RPMI8226 (cell line): ENCODE measurements around the gene RAB2B.
"Not testable (repeated sequence)": the region's sequence is repeated elsewhere in the genome, so short reads cannot be mapped to it uniquely, and the experiment has no call there.

Source experiments
- DNase-seq: peaks from one replicate; pipeline ENCODE4 v3.0.0-alpha.2; 2015

Gene RAB2B

DNA sequence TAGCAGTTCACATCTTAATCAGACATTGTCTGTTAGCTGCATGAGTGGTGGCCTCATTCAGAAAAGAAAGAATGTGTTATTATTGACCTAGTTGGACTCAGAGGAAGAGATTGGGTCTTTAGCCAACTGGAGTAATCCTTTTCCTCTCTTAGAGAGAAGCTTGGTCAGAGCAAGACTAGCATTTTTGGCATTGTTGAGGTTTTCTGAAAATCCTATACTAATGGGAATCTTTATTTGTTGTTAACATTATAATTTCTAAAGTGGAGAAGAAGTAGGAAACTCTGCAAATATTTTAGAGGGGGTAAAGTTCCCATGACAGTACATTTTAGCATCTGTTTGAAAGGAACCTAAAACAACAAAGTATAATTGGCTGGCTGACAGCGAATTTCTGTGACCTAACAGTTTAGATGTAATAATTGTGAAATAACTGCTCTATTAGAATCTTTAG, 9.9 kb upstream of the RAB2B start:
- DNase-seq = no peak

DNA sequence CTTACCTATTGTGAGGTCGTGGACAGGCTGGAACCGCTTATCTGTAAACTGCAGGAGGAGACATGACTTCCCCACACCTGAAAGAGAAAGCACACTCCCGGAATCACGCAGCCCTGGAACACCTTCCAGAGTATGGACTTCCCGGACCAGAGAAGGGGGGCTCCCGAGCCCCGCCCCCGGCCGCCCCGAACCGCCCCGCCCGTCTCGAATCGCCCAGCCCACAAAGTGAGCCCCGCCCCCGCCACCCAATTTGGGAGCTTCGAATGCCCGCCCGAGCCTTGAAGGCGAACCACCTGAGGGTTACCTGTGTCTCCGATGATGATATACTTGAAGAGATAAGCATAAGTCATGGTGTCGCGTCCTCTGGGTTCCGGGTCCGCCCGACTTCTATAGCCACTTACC, 235 bp downstream of the RAB2B start:
- no peak for DNase-seq

DNA sequence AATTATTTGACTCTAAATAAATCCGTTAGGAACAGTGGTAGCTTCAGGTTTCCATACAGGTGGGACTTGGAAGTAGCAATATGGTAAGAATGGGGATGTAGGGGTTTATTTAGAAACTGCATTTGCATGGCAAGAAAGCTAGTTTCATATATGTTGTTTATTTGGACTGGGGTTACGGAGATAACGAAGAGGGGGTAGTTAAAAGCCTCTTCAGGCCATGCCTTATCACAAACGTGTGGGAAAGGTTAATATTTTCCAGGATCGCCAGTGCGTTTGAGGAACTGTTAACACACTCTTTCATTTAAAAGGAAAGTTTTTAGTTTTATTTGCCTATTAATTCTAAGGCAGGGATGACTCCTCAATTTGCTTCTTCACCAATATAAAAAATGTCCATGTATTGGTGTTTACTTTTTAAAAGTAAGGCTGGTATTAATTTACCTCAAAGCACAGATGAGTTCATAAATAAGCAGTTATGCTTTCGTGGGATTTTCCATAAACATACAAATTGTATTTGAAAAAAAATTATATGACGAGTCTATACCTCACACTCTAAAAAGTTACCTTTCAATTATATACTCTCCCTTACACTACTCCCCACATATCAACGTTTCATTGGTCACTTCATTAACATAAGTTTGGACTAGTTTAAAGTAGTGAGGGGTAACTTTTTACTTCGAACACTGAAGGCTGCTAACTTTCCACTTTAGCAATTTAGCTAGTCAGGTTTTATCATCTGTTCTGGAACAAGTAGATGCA, 814 bp downstream of the RAB2B start:
- DNase-seq = no peak

DNA sequence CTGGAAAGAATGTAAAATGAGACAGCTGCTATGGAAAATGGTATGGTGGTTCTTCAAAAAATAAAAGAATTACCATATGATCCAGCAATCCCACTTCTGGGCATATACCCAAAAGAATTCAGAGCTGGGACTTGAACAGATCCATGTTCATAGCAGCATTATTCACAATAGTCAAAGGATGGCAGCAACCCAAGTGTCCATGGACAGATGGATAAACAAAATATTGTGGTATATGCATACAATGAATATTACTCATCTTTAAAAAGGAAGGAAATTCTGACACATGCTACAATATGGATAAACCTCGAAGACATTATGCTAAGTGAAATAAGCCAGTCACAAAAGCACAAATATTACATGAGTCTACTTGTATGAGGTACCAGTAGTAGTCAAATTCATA, 9.1 kb downstream of the RAB2B start:
- DNase-seq = no peak

DNA sequence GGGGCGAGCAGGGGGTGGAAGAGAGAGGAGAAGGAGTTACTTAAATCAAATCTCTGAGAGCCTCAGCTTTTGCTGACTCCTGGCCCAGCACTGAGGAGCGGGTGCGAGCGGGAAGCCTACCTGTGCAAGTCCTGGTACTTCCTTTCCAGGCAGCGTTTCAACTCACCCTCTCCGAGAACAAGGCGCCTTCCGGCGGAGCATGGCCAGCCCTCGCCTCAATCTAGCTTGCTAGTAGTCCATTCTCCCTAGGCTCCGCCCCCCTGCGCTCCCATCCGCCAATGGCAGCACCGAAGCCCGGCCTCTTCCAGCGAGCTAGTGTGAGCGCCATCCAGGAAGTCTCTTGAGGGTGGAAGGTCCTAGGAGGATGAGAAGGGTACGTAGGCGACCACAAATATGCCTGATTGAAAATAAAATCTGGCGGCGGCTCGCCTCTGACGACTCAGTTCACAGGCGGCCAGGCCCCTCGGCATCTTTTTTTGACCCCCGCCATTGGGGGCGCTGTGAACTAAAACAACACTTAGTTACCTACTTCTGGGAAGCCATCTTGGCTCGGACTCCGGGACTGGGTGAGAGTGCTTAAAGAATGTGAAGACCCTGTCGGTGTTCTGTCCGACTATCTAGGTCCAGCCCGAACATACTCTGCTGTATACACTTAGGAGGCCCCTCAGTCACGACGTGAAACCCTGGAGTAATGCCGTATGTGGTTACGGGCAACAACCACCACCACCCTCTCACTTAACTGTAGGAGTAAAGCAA, 20.7 kb downstream of the RAB2B start, which contains the start of gene CHD8:
Gene CHD8 (minus strand): TSS at position 212 of the 756 bp plus-strand sequence. CDS start 24,480 bp downstream, outside the sequence.
- DNase-seq = peak; percentile 98

DNA sequence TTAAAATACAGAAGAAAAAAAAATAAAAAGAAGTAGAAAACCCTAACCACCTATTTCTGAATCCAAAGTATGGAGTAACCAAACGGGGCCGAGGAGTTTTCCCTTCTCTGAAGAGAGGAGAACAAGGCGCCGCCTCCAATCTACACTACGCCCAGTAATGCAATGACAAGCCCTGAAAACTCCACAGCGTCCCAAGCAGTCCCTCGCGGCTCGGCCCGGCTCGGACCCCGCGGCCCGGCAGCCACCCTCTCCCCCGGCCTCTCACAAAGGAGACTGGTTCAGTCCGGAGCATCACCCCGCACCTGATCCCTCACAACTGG, 21.2 kb downstream of the RAB2B start:
- no peak for DNase-seq

DNA sequence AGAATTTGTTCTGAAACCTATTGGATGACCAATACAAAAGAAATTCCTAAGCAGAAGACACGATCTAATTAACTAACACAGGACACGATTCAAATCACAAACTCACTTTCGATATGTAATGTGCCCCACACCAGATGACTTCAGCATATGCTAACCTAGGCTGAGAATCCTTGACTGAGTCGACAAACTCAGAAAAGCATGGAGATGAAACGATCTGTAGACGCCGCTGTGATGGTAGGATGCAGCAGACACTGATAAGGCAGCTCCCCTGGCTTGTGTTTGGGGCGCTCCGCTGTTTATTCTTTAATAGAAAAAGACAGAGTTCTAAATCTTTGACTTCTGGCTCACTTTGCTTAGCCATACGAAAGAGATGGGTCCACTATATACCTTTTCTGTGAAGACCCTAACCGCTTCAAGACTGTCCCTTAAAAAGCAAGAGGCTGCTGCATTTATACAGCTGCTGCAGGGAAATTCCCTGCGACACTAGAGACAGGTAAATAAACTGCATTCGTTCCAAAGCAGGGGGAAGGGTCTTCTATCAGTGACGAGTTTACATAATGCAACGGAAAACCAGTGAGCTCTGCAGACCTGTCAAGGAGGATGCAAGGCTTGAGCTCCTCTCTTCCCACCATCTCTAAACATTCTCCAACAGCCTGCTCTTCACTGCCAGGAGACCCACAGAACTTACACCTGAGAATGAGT, 21.8 kb downstream of the RAB2B start:
- DNase-seq = peak; percentile 20

DNA sequence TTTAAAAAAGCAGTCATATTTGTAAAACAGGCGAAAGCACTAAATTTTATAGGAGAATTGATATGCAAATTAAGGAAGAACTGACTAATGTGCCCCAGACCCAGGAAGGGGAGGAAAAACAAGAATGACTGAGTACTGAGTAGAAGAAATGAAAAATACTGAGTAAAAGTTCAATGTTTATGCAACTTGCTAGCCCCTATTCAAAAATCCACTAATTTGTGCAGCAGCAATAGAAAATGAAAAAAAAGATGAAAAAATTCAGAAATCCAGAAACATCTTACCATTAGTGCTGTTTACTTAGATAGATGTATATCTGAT, 26.9 kb downstream of the RAB2B start:
- no peak for DNase-seq

DNA sequence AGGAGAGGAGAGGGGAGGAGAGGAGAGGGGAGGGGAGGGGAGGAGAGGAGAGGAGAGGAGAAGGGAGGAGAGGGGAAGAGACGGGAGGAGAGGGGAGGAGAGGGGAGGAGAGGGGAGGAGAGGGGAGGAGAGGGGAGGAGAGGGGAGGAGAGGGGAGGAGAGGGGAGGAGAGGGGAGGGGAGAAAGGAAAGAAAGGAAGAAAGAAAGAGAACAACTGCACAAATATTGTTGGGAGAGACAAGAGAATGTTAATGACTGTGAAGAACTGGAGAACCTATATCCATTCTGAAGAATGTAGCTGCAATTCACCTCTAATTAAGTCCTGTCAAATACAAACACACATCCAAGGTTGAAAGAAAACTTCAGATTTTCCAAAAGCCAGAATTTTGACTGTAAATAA, 34.1 kb downstream of the RAB2B start:
- not testable (repeated sequence) for DNase-seq

DNA sequence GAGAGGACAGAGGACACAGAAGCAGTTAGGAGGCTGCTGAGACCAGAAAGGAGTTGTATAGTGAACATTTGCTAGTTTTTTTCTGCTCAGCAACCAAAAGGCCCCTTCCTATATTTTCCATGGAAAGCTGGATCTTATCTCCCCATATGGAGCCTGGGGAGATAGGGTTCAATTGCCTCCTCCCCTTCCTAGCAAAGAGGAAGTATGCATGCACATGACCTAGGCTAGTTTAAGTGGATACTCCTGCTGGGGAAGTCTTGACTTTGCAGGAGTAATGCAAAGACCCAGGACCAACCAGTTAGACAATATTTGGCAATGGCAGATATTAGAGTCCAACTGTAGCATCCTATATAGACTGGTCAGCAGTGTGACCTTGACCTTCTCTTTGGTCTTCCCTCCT, 35.9 kb downstream of the RAB2B start:
- no peak for DNase-seq

DNA sequence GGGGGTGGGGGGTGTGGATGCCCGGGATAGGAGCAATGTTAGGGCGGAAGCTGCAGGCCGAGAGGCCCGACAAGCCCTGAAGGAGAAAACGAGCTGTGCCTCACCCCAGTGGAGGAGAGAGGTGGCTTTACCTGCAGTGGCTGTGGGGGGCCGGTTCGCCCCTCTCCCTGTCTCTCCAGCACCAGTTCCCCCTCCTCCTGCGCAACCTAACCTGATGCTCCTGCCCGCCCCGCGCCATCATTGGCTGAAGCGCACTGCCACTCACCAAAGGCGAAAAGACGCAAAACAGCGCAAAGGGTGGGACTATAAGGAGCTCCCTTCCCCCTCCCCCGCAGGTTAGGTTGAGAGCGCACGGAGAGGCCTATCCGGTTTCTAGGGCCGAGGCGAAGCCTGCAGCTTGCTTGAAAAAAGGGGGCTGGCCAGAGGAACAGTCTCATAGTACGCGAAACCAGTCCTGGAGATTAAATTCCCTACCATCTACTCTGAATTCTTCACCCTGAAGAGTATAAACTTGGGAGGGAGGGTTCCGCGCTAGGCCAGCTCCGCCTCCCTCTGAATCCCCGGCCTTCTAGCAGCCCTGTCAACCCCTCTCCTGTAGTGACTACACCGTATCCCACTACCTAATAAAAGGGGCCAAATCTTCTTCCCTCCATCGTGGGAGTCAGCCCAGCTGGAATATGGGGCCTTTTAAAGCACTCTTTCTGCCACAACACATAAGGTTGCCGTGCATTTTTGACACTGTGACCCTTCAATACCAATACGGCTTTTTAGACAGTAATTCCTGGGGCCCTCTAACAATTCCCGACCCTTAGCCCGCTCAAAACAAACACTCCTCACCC, 39.5 kb downstream of the RAB2B start:
- DNase-seq = peak; percentile 97

DNA sequence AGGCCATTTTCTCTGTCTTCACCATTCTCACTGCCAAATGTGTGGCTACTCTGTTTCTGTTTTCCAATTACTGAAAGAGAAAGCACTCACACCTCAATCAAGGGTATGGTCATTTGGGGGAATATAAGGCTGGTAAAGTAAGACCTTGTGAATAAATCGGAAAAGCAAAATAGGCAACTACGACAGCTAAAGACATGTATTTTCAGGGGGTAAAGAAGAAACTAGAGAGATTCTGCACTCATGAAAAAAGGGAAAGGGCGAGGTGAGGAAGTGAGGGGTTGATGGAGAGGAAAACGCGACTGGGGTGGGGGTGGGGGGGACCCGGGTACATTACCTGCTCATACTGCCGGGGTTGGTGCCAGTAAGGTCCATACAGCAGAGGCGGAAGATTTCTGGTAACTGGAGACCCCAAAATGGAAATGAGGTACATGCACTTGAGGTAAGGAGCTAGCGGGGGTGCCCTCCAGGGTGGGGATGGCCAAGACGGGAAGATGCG, 40.1 kb downstream of the RAB2B start:
- no peak for DNase-seq

DNA sequence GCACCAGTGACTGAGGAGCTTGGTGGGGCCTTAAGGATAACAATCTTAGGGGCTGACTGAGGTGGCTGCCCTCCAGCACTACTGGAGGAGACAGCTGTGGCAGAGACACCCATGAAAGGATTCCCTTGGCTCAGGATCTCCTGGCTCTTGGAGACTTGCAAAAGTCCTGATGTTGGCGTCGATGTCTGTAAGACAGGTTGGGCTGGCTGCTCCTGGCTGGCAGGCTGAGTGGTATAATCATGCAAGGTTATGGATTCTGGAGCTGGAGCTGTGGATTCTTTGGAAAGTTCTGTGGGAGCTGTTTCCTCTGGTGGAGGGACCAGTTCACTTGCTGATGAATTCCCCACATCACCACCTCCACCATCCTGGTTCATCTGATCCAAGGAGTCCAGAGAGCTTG, 45.6 kb downstream of the RAB2B start:
- no peak for DNase-seq

DNA sequence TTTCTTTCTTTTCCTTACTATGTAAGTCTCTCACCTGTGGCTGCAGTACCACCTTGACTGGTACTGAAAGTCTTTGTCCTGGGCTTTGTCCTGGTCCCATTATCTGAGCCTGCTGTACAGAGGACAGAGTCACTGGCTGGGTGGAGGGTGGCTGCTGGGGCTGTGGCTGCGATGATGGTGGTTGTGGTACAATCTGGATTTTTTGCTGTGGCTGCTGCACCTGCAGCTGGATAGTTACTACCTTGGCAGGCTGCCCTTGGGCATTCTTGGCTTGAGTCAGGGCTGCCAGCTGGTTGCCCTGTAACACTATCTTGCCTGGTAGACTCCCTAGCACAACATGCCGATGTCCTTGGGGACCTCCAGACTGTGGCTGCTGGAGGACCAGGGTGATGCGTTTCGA, 47.8 kb downstream of the RAB2B start:
- DNase-seq = peak; percentile 90

DNA sequence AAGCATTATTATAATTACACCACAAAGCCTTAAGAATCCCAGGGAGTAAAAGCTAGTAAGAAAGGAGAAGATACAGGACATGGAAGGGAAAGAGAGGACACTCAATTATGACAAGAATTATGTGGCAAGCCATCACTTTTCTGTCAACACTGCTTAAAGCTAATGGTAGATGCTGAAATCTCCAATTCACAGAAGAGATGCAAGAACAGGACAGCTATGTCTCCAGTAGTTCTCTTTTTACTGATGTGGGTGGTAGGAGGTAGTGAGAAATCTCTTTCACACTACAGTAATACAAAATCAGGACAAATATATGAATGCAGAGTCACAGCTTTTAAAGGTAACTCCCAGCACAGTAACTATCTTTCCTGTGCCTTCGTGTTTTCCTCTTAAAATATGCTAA, 50.1 kb downstream of the RAB2B start:
- DNase-seq = no peak

DNA sequence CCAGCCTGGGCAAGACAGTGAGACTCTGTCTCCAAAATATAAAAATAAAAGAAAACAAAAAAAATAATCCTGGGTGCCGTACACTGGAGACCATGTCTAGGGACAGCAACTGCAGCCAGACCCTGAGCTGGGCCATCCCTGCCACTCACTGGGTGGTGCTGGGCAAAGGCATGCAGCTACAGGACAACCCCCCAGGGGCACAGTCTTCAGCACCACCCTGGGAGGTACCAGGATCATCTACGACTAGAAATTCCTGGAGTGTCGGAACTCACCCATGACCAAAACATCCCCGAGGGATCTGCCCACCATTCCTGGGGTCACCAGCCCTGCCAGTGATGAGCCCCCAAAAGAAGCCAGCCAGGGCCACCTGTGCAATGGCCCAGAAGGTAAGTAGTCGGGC, 57.2 kb downstream of the RAB2B start:
- no peak for DNase-seq

DNA sequence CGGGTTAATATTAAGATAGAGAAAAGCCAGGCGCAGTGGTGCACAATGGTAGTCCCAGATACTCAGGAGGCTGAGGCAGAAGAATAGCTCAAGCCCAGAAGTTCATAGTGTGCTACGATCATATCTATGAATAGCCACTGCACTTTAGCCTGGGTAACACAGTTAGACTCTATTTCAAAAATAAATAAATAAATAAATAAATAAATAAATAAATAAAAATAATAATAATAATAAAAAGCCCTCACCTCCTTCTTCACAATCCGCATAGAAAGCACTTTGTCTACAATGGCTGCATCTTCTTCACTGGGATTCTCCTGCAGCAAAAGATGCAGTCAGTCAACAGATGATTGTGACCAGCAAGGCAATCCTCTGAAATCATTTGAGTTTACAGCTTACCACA, 61.4 kb downstream of the RAB2B start:
- no peak for DNase-seq

DNA sequence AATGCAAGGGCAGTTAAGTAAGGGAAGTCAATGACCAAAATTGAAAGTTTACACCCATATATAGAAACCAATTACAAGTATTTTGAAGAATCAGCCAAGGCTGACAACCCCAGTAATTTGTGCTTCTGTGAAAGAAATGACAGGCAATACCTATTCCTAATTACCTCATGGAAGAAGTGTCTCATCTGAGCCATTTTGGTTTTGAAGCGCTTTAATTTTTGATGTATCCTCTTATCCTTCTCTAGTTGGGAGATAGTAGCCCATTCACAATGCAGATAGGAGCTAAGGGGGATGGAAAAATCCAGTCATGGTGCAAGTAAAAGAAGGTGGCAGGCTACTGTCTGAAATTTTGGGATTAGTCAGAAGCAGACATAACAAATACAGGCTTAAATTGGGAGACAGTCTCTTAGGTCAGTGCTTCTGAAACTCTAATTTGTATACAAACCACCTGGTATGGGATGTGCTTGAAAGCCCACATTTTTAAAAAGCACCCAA, 62.6 kb downstream of the RAB2B start:
- DNase-seq = no peak
